CD4-positive, alpha-beta T cell treated with Interleukin-4 for 1 hour (primary cell): ENCODE data around the gene TSPAN16.
"Not testable (repeated sequence)": the region's sequence is repeated elsewhere in the genome, so short reads cannot be mapped to it uniquely, and the experiment has no call there.

Experiments
- DNase-seq, 2 donors: peaks; one replicate each; pipeline ENCODE4 v3.0.0-alpha.2; 2020 to 2022

TSPAN16 gene

DNA sequence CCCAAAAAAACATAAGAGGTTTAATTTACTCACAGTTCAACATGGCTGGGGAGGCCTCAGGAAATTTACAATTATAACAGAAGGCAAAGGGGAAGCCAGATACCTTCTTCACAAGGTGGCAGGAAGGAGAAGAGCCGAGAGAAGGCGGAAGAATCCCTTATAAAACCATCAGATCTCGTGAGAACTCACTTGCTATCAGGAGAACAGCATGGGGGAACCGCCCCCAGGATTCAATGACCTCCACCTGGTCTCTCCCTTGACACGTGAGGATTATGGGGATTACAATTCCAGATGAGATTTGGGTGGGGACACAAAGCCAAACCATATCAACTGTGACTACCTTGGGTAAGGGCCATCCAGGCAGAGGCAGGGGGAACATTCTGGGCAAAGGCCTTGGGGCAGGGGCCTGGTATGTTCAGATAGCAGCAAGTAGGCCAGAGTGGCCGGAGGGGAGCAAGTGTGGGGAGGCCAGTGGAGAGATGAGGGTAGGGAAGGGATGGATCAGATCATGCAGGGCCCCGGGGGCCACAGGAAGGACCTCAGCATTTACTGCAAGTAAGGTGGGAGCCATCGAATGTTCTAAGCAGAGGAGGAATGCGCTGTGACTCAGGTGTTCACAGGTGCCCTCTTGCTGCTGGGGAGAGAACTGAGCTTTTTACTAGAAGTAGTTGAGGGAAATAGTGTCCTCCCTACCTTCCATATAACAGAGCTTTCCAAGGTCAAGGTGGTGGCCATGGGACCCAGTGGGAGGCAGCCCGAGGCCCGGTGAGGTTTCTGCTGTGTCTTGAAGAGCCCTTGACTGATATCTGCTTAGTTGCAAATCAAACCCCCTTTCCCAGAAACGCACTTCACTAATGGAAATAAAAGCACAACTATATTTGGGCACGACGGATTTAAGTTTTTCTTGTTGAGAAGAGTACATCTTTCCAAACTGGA lies 25.5 kb downstream of the TSPAN16 start:
- no peak for DNase-seq

DNA sequence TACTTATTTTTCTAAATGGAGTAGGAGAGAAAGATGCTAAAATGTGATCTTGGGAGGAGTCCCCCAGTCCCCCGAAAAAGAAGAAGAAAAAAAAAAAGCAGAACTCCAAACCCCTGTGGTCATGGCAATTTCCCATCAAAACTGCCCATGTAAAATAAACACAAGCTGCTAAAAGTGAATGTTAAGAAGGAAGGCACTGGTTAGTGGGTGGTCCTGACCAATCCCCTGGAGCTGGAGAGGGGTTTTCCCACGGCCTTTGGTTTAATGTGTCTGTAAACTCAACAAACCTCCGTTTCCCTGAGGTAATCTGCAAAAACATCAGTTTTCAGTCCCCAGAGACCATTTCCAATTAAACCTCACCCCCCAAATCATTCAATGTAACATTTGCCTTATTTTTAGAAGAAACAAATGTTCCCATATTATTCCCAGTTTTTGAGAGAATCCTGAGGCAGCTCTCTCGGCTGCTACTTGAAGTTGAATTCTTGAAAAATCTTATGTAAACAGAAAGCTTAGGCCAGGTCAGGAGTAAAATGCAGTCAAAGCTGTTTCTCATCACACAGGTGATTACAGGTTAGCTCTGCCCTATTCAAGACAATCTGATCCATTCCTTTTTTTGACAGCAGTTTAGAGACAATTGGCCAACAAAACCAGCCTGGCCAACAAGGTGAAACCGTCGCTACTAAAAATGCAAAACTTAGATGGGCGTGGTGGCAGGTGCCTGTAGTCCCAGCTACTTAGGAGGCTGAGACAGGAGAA lies 26.5 kb downstream of the TSPAN16 start:
- peak in 1 of 2 donors; percentile 32 for DNase-seq

DNA sequence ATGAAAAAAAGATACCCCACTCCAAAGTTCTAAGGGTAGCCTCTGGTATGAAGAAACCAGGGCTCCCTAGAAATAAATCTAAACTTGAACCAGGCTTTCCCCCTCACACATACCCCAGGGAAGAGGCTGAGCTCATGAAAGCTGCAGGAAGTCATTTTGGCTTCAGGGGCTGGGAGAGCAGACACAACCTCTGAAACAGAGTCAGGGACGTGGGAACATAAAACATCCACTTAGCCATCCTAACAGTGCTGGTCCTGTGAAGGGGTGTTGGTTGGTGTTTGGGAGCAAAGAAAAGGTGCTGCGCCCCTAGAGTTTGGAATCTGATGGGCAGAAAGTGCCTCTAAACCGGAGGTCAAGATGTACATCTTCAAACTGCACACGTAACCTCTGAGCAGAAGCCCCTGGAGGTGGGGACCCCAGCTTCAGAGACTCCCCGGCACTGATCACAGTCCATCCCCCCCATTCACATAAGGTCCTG lies 27.7 kb downstream of the TSPAN16 start:
- DNase-seq: no peak

DNA sequence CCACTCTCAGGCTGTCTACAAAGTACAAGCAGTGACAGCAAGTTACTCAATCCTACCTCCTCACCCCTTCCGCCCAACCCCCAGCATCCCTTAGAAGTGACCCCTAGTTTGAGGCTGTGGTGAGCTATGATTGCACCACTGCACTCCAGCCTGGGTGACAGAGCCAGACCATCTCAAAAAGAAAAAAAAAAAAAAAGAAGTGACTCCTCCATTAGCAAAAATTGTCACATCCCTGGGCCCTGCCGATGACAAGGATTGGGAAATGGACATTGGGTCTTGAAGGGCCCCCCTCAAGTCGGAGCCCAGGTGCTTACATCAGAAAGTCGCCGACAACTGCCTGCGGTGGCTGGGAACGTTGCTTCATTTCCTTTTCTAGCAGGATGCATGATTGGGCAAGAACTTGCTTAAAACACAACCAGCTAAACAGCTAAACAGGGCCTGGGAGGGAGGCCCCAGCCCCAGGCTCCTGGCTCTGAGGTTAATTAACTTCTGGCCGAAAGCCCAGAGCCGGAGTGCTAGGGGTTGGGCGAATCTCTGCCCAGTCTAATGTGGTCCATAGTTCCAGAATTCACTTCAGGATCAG lies 28.2 kb downstream of the TSPAN16 start:
- DNase-seq: peak; percentile 35 to 80

DNA sequence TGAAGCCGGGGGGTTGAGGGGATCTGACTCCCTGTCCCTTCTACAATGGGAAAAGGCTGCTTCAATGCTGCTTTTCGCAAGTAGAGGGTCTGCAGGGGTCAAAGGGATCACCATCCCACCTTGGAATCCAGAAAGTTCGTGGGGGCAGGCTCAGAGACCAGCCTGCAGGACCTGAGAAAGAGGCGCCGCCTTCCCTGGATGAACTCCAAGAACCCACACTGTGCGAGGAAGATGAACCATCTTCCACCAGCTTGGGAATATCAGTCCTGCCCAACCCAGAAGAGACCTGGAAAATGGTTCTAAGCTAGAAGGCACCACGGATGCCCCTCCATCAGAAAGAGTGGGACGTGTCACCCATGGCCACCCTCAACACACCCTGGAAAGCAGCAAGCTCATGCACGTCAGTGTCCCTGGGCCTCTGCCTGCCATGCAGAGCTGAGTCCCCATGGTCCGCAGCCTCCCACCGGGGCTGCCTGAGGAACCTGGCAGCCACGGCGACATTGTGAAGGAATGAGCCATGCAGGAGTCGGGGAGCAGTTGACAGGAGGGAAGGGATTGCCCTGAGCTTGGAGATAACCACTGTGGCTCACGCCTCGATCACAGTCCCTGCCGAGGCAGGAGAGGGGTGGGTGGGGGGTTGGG lies 28.9 kb downstream of the TSPAN16 start:
- DNase-seq: no peak

DNA sequence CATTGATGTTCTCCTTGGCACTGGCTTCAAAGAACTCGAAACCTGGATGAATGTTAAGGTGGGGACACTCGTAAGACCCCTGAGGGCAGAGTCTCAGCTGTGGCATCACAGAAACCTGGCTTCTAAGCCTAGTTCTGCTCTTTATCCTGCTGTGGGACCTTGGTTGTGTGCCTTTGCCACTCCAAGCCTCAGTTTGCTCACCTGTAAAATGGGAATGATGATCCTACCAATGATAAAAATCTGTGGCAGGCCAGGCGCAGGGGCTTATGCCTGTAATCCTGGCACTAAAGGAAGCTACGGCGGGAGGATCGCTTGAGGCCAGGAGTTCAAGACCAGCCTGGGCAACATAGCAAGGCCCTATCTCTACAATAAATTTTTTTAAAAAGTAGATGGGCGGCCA lies 29.6 kb downstream of the TSPAN16 start:
- no peak for DNase-seq

DNA sequence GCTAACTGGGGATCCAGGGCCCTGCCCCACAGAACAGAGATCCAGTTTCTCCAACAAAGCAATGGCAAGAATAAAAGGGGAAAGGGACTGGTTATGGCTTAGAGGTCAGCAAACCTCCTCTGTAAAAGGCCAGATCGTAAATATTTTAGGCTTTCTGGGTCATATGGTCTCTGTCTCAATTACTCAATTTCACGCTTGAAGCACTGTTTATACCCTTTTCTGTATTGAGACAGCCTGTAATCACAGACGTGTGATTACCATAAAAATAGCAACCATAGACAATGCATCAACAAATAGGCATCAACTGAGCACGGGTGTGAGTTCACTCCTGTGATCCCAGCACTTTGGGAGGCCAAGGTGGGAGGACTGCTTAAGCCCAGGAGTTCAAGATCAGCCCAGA lies 34.2 kb downstream of the TSPAN16 start:
- no peak for DNase-seq

DNA sequence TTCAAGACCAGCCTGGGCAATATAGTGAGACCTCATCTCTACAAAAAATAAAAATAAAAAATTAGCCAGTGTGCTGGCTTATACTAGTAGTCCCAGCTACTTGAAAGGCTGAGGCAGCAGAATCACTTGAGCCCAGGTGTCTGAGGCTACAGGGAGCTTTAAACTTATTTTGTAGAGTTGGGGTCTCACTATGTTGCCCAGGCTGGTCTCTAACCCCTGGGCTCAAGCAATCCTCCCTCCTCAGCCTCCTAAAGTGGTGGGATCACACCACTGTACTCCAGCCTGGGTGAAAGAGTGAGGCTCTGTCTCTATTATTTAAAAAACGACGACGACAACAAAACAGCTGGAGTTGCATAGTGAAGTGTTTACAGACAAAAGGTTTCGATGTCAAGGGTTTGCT lies 35.5 kb downstream of the TSPAN16 start:
- no peak for DNase-seq

DNA sequence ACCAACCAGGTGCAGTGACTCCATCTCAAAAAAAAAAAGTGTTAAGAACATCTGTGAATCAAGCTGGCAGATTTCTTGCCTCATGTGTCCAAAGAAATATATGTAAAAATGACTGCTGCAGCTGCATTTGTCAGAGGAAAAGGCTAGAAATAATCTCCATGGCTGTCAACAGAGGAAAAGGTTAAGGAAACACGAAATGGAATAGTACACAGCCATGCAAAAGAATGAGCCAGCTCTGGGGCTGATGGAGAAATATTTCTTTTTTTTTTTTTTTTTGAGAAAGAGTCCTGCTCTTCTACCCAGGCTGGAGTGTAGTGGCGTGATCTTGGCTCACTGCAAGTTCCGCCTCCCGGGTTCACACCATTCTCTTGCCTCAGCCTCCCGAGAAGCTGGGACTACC lies 36.9 kb downstream of the TSPAN16 start:
- no peak for DNase-seq

DNA sequence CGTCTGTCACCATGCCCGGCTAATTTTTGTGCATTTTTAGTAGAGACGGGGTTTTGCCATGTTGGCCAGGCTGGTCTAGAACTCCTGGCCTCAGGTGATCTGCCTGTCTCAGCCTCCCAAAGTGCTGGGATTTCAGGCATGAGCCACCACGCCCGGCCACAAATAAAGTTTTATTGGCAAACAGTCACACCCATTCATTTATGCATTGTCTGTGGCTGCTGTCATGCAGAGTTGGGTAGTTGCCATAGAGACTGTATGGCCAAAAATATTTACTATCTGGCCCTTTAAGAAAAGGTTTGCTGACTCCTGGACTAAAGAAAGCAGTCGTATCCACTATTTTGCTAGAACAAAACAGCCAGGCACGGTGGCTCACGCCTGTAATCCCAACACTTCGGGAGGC lies 37.9 kb downstream of the TSPAN16 start:
- DNase-seq: not testable (repeated sequence)

DNA sequence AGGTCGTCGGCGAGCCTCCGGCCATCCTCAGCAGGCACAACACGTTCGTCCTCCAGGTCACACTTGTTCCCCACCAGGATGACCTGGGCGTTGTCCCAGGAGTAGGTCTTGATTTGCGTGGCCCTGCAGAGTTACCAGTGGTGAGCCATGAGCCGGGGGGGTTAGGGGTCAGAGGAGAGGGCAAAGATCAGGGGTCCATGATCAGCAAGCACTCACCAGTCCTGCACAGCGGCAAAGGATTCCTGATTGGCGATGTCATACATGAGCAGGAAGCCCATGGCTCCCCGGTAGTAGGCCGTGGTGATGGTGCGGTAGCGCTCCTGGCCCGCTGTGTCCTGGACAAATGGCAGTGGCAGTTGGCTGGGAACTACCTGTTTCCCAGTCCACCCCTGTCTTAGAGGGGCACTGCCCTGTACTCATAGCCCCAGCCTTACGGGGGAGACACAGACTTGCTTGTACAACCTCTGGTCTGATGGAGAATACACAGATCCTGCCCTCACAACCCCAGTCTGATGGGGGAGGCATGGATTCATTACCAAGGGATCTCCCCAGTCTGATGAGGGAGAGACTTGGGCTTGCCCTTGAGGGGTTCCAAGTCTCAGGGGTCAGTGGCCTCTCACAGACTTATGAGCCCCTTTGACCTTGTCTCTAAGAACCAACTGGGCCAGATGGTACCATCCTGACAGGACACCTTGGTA lies 39.6 kb downstream of the TSPAN16 start:
- DNase-seq: no peak

DNA sequence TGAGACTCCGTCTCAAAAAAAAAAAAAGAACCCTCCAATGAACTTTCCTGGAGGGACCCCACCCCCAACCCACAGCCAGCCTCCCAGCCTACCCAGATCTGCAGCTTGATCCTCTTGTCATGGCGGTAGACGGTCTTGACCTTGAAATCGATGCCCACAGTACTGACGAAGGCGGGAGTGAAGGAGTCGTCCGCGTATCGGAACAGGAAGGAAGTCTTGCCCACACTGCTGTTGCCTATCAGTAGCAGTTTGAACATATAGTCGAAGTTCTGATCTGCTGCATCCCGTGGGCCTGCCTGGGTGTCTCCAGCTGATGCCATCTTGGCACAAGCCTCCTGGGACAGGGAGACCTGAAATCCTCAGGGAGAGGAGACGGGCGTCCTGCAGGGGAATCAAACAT lies 41.1 kb downstream of the TSPAN16 start:
- no peak for DNase-seq

DNA sequence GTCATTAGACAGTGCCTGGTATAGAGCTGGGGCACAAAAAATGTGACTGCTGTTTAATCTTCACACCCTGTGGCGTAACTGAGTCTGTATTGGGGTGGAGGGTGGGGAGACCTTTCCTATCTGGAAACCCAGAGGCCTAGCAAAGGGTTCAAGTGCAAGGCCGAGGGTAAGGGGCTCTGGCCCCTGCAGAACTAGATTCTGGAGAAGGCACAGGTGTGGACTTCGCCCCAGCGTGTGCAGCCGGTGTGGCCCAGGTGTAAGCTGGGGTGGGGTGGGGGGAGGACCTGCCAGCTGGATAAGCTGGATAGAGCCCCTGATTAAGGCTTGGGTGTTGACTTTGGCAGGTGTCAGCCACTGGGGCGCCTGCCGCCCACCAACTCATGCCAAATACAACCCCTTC lies 42.2 kb downstream of the TSPAN16 start:
- no peak for DNase-seq

DNA sequence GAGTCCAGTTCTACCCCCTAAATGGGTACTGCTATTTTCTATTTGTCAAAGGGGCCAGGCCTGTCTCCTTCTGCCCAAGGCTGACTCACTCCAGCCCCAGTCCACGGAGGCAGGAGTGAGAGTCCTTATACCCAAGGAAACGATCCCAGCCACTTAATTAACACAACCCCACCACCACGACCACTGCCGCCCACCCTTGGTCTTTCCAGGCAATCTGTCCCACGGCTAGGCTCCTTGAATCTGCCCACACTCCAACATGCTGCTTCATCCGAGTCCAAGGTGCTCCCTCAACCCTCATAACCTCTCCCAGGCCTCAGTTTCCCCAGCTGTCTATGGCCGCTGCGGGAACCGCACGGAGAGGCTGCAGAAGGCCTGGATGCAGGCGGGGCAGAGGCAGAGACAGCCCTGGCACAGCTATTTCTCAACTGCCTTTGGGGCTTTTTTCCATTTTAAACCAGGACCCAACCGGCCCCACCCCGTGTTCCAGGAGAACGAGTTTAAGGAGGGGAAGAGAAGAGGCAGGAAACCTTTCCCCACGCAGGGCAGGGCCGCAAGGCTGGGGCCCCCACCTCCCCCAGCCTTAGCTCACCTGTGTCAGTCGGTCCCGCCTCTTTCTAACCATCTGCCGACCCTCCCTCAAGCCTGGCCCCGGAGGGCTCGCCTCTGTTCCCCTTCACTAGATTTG lies 42.8 kb downstream of the TSPAN16 start:
- DNase-seq: no peak

DNA sequence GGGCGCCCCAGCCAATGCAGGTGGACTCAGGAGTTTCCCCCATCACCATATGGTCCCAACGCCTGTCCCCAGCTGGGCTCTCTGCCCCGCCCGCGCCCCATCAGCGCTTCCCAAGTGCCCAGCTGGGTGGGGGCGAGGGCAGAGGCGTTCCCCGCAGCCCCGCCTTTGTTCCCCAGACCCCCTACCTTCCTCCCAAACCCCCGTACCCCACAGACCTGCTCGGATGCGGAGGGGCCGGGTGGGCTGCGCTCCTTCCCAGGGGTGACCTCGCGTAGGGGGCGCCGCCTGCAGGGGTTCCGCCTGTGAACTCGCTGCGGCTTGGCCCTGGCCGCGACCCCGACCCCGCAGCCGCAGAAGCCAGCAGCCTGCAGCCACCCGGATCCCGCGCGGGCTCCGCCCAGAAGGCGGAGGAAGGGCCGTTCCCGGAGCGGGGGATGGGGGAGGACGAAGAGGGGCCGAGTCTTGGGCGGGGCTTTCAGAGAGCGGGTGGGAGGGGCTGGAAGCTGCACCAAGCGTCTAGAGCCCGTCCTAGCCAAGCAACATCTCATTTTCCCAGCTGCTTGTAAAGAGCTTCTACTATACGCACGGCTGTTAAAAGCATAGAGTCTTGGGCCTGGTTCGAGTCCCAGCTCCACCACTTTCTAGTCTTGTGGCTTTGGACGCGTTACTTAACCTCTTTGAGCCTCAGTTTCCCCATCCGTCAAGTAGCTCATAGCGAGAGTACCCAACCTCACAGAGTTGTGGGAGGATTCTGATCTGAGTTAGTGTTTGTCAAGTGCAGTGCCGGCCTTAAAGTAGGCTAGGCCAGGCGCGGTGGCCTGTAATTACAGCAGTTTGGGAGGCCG lies 43.5 kb downstream of the TSPAN16 start, which contains the start of gene RAB3D:
Gene RAB3D, minus strand, starts transcription at position 404 of the 845 bp plus-strand sequence. CDS start 2,258 bp downstream, outside the sequence.
- peak; percentile 83 to 85 for DNase-seq

DNA sequence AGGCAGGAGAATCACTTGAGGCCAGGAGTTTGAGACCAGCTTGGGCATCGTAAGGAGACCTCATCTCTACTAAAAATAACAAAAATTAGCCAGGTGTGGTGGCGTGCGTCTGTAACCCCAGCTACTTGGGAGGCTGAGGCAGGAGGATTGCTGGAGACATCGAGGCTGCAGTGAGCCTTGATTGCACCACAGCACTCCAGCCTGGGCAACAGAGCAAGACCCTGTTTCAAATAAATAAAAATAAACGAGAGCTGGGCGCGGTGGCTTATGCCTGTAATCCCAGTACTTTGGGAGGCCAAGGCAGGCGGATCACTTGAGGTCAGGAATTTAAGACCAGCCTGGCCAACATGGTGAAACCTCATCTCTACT lies 44.1 kb downstream of the TSPAN16 start:
- not testable (repeated sequence) for DNase-seq

DNA sequence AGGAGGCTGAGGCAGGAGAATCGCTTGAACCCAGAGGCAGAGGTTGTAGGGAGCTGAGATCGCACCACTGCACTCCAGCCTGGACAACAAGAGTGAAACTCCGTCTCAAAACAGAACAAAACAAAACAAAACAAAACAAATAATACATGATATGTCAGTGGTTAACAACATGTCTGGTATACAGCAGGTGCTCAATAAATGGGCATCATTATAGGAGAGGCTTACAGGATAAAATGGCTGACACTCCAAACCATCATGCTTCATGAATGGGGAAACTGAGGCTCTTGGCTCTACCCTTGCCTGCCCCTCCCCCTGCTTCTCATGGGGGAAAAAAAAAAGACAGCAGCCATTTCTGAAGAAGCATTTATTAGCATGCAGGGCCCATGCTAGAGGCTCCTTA lies 46.5 kb downstream of the TSPAN16 start:
- DNase-seq: no peak

DNA sequence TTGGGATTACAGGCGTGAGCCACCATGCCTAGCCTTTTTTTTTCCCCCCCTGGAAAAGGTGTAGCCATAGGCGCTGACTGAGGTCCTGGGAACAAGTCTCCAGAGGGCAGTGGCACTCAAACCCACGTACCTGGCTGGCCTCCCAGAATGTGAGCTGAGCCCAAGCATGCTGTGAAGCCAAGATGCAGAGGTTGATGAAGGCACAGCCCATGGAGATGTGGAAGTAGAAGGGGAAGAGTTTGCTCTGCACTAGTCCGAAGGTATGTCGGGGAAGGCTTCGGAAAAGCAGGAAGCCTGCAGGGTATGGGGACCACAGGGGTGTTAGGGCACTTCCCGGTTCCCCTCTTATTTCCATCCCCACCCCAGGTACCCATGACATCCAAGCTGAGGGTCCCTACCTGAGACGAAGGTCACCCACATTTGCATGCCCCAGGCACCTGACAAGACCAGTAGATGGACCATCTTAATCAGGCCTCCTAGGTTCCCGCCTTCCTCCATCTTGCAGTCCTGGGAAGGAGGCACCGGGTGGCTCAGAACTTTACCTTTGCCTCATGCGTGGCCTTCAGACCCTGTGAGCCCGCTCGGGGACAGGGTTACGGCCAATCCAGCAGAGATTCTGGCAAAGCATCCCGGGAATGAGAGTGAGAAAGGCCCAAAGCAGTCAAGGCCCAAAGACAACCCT lies 49.3 kb downstream of the TSPAN16 start:
- no peak for DNase-seq

DNA sequence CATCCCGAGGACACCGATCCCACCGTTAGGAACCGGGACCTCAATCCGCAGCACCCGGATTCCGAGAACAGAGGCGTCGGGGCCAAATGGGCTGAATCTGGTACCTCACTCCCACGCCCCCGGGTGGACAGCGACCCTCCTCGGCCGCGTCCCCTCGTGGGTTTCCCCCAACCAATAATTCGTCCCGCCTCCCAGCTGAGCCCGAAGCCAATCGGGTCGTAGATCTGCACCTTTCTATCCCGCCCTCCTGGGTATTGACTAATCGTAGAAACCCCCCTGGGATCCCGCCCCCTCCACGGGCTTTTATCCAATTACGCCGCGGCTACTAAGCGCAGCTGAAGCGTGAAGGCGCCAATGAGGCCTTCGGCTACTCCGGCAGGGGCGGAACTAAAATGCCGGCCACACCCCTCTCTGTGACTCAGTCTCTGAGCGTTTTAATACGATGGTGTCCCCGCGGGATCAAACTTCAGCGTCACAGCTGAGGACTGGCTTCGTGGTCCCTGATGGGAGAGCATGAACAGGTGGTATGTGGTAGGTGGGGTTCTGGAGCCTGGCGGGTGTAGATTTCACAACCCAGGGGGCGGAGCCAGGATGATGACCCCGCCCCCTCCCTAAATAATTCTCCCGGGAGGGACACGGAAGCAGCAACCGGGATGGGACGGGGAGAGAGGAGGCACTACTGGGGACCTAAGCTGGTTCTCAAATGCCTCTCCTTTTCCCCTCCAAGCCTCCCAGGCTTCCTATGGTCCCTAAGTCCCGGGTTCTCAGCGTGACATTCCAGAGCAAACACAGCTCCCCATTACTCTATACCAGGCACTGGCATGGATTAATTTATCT lies 50.4 kb downstream of the TSPAN16 start, which contains the start of the genes CCDC159 and TMEM205:
Gene CCDC159, plus strand, starts transcription at position 416 of the 837 bp plus-strand sequence. Its CDS starts 88 bp downstream, at position 504.
Gene TMEM205, minus strand, starts transcription at position 165 of the 837 bp plus-strand sequence. CDS start 649 bp downstream, outside the sequence.
- DNase-seq: peak; percentile 99
